GM13976 (cell line): ENCODE results near the gene C6orf163.

Experiments used
- DNase-seq: peaks from one replicate; pipeline ENCODE4 v3.0.0; 2012; ENCODE audit warnings: low spot score
- CTCF ChIP-seq: IDR thresholded peaks from 2 replicates; pipeline ENCODE4 v1.5.1; 2012; ENCODE audit warnings: borderline replicate concordance, mild to moderate bottlenecking; ENCODE audit not compliant: insufficient read depth; ENCODE audit errors: extremely low read depth, missing control alignments, control extremely low read depth
- in situ Hi-C: fragments of 300-500 bp; cut with MboI; formaldehyde crosslinking; loops from one replicate; pipeline ENCODE4 v1.12.0; 2022; ENCODE audit warnings: low sequenced_read_pairs, mixed read lengths, inconsistent platforms; ENCODE audit not compliant: unreplicated experiment

The C6orf163 gene

DNA sequence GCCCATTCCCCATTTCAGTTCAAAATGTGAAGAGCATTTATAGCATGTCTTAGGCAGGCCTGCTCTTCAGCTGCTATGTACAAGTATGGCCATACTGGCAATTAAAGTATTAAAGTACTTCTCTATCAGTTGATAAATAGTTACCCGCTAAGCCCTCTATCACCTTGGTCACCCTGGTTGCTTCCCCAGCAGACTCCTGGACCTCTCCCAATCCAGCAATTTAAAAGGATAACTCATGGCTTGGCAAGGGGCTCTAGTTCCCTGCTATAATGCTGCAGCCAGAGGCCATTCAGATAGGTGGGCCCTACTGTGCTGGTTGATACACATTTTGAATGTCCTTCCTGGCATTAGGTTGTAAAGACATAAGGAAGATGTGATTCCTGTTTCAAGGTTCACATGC is 7.0 kb downstream of the C6orf163 start:
- TF ChIP-seq CTCF, result no peak
- no peak for DNase-seq
- in situ Hi-C loops, result no loop called here

- no peak for DNase-seq
- TF ChIP-seq CTCF, result no peak
- in situ Hi-C loops, result no loop called here
Observed at GRCh38 chr6:87356181-87356580, 11.6 kb downstream of the C6orf163 start.

- in situ Hi-C loops, result no loop called here
- no peak for DNase-seq
Observed at GRCh38 chr6:87357479-87358196, 13.0 kb downstream of the C6orf163 start.

GRCh38 chr6:87364602-87365252 is 20.1 kb downstream of the C6orf163 start:
- TF ChIP-seq CTCF, result no peak
- no peak for DNase-seq
- in situ Hi-C loops, result no loop called here

More at GRCh38 chr6:87357479-87358196, 13.0 kb downstream of the C6orf163 start:
- TF ChIP-seq CTCF, result no peak

DNA sequence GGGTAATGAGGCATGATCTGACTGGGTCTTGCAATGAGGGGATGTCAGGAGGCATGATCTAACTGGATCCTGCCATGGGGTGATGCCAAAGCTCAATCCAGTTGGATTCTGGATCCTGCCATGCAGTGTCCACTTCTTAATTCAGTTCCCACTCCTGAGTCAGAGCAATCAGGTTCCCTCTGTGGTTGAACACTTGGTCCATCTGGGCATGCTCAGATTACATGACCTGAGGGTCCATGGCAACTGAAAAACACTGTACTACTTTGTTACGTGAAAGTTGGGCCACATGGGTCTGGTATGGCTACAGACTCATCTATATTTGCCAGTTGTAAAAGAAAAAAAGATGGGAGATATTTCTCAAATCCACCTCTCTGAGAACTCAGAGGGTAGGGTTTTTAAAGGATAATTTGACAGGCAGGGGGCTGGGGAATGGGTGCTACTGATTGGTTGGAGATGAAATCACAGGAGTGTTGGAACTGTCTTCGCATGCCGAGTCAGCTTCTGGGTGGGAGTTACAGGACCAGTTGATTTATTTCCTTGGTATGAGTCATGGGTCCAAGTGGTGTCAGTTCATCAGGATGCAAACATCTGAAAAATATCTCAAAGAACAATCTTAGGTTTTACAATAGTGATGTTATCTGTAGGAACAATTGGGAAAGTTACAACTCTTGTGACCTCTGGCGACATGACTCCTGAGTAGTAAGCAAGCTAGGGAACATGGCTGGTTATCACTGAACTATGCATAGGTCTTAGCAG is 21.6 kb downstream of the C6orf163 start:
- DNase-seq, result no peak
- in situ Hi-C loops, result no loop called here

GRCh38 chr6:87366899-87367298 is 22.3 kb downstream of the C6orf163 start:
- DNase-seq, result no peak
- no peak for TF ChIP-seq CTCF
- in situ Hi-C loops, result no loop called here

More for the DNA sequence above, 21.6 kb downstream of the C6orf163 start:
- no peak for TF ChIP-seq CTCF
